B cell (primary cell): ENCODE data around the gene SLC16A10. TPM values are rescaled to one million over a fixed set of nuclear protein-coding genes. Genes with fewer than 3 reads are reported as not detected.

ENCODE experiments used
- ATAC-seq: fragments of 200-7000 bp; cut with Tn5 transposase; one replicate; pipeline ENCODE4 v1.10.0; 2021; ENCODE audit warnings: low read depth, mild to moderate bottlenecking, moderate number of reproducible peaks, moderate library complexity
- CTCF ChIA-PET: fragments of 350-600 bp; sonication (Branson Sonifier 250); formaldehyde crosslinking; loops from one replicate; lab custom pipeline; 2021; ENCODE audit warnings: antibody characterized with exemption, inconsistent platforms; lab: Charles Lee
- POLR2A ChIA-PET: fragments of 350-600 bp; sonication (Branson Sonifier 250); formaldehyde crosslinking; loops from one replicate; lab custom pipeline; 2021; ENCODE audit warnings: antibody characterized with exemption; lab: Charles Lee
- DNase-seq: peaks from one replicate; pipeline ENCODE4 v3.0.0; 2013
- H2AFZ ChIP-seq: 2 replicates; pipeline ENCODE4 v1.6.1; 2012; ENCODE audit warnings: mild to moderate bottlenecking, low read depth, low read length; ENCODE audit not compliant: insufficient read depth, poor library complexity, severe bottlenecking
- H3K27ac ChIP-seq, 2 donors: 1 replicate in 1 of 2; 2 replicates in 1 of 2; pipeline ENCODE4 v1.5.1; 2012 to 2013; ENCODE audit warnings: low read length in 2 of 2, mild to moderate bottlenecking in 2 of 2, moderate library complexity in 1 of 2
- H3K27me3 ChIP-seq, 4 experiments: fragments of 200-600 bp in 1 of 4; sonication (generic) in 1 of 4; replicated peaks in 1 of 4; 1 replicate in 2 of 4; 2 replicates in 2 of 4; pipeline versions ENCODE4 v1.6.1 to v1.7.0; 2013 to 2016; ENCODE audit warnings: low read length in 3 of 4, mild to moderate bottlenecking in 2 of 4, mixed read lengths in 1 of 4, moderate library complexity in 1 of 4; ENCODE audit not compliant: insufficient read depth in 4 of 4, control insufficient read depth in 3 of 4; ENCODE audit errors: control extremely low read depth in 1 of 4
- H3K36me3 ChIP-seq, 2 experiments: replicated peaks in 1 of 2; 1 replicate in 1 of 2; 2 replicates in 1 of 2; pipeline versions ENCODE4 v1.6.1 to v1.7.1; 2013; ENCODE audit warnings: low read length in 1 of 2; ENCODE audit not compliant: insufficient read depth in 2 of 2, control insufficient read depth in 1 of 2; ENCODE audit errors: control extremely low read depth in 1 of 2, extremely low read depth in 1 of 2
- H3K4me1 ChIP-seq, 2 donors: fragments of 200-600 bp in 1 of 2; sonication (generic) in 1 of 2; 1 replicate in 1 of 2; 2 replicates in 1 of 2; pipeline versions ENCODE4 v1.5.1 to v1.6.1; 2013 to 2017; ENCODE audit warnings: low read length in 2 of 2; ENCODE audit not compliant: control insufficient read depth in 2 of 2, insufficient read depth in 2 of 2
- H3K4me2 ChIP-seq: replicated peaks from 2 replicates; pipeline ENCODE3; 2012; ENCODE audit warnings: mild to moderate bottlenecking, low read depth, low read length; ENCODE audit not compliant: poor library complexity, severe bottlenecking
- H3K4me3 ChIP-seq, 5 experiments: fragments of 200-600 bp in 1 of 5; sonication (generic) in 1 of 5; 1 replicate in 3 of 5; 2 replicates in 2 of 5; pipeline versions ENCODE4 v1.5.1 to v1.7.0; 2011 to 2016; ENCODE audit warnings: low read length in 4 of 5, mild to moderate bottlenecking in 4 of 5, low read depth in 2 of 5, control low read depth in 1 of 5, moderate library complexity in 1 of 5; ENCODE audit not compliant: insufficient read depth in 1 of 5; ENCODE audit errors: control extremely low read depth in 1 of 5, extremely low read depth in 1 of 5
- H3K79me2 ChIP-seq: fragments of 200-600 bp; sonication (generic); one replicate; pipeline ENCODE4 v1.6.0; 2016; ENCODE audit warnings: low read length; ENCODE audit not compliant: control insufficient read depth, insufficient read depth
- H3K9ac ChIP-seq: fragments of 200-600 bp; sonication (generic); 2 replicates; pipeline ENCODE4 v1.6.1; 2017; ENCODE audit warnings: mild to moderate bottlenecking, low read length, moderate library complexity
- H3K9me3 ChIP-seq, 3 donors: one replicate each; pipeline versions ENCODE4 v1.6.1 to v1.7.1; 2013; ENCODE audit warnings: low read length in 2 of 3; ENCODE audit not compliant: control insufficient read depth in 2 of 3, insufficient read depth in 1 of 3; ENCODE audit errors: control extremely low read depth in 1 of 3
- H4K20me1 ChIP-seq: 2 replicates; pipeline ENCODE4 v1.6.0; 2012; ENCODE audit warnings: mild to moderate bottlenecking, low read length; ENCODE audit not compliant: insufficient read depth, control insufficient read depth, poor library complexity, severe bottlenecking
- H3K27ac Mint-ChIP-seq: one replicate; pipeline ENCODE4 v1.8.0; 2021; ENCODE audit warnings: mixed read lengths
- H3K27me3 Mint-ChIP-seq: one replicate; pipeline ENCODE4 v1.8.0; 2021; ENCODE audit warnings: mixed read lengths
- H3K4me1 Mint-ChIP-seq: one replicate; pipeline ENCODE4 v1.8.0; 2021; ENCODE audit warnings: mixed read lengths
- H3K4me3 Mint-ChIP-seq: one replicate; pipeline ENCODE4 v1.8.0; 2021; ENCODE audit warnings: mixed read lengths
- H3K9me3 Mint-ChIP-seq: one replicate; pipeline ENCODE4 v1.8.0; 2022; ENCODE audit warnings: mixed read lengths; ENCODE audit not compliant: insufficient read depth
- EZH2 ChIP-seq: IDR thresholded peaks from 2 replicates; pipeline ENCODE4 v1.6.1; 2012; ENCODE audit warnings: borderline replicate concordance, low read depth, mild to moderate bottlenecking, moderate library complexity, low read length; ENCODE audit not compliant: insufficient read depth, poor library complexity, severe bottlenecking
- WGBS: methylation state at CpG from one replicate; pipeline ENCODE4 v1.1.5; 2013; ENCODE audit warnings: missing lambda C conversion rate; ENCODE audit not compliant: insufficient coverage; 5-methylcytosine and 5-hydroxymethylcytosine counted together
- intact Hi-C: fragments of 100-400 bp; cut with micrococcal nuclease; formaldehyde crosslinking; loops from one replicate; pipeline ENCODE4 v1.10.0; 2022
- polyA plus RNA-seq: library from polyadenylated mRNA; depleted of rRNA; stranded (reverse); fragments of >200 nt; gene quantifications from 2 replicates; pipeline ENCODE4 v1.2.3, GENCODE V29; 2012
- total RNA-seq, 2 donors: library from RNA; stranded (reverse); fragments of 120-200 nt in 1 of 2; gene quantifications; 1 replicate in 1 of 2; 2 replicates in 1 of 2; pipeline versions ENCODE4 v1.2.3 to v1.2.4, GENCODE V29; 2013 to 2022
- TF ChIP-seq, protein P1 (sequence below): fragments of 200-600 bp; IDR thresholded peaks from one replicate; pipeline ENCODE4 v1.8.0; 2022; ENCODE audit warnings: antibody characterized with exemption, mild to moderate bottlenecking

The SLC16A10 gene
- total and polyA plus RNA-seq, 2 donors (not counting 1 experiment from before 2014, with no cell fraction given): 0.06 to 0.71 TPM

DNA sequence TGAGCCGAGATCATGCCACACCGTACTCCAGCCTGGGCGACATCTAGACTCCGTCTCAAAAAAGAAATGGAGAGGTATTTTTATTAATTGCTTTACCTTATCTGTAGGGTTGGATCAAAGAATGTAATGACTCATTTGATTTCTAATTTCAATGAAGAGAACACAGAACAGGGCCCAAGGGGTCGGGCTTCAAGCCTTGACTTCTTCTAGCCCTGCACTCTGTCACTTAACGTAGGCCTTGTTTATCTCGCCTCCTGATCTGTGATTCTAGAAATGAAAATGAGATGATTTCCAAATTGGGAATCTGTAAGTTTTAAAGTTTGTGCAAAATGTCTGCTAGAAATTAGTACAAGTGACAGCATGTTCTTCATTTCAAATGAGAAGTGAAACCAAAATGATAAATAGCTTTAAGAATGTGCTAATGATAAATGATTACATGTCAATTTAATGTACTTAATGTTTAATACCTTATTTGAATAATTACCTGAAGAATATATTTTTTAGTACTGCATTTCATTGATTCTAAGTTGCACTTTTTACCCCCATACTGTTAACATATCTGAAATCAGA is 180.5 kb downstream of the SLC16A10 start:
- no peak for TF ChIP-seq EZH2
- TF ChIP-seq, protein P1, sequence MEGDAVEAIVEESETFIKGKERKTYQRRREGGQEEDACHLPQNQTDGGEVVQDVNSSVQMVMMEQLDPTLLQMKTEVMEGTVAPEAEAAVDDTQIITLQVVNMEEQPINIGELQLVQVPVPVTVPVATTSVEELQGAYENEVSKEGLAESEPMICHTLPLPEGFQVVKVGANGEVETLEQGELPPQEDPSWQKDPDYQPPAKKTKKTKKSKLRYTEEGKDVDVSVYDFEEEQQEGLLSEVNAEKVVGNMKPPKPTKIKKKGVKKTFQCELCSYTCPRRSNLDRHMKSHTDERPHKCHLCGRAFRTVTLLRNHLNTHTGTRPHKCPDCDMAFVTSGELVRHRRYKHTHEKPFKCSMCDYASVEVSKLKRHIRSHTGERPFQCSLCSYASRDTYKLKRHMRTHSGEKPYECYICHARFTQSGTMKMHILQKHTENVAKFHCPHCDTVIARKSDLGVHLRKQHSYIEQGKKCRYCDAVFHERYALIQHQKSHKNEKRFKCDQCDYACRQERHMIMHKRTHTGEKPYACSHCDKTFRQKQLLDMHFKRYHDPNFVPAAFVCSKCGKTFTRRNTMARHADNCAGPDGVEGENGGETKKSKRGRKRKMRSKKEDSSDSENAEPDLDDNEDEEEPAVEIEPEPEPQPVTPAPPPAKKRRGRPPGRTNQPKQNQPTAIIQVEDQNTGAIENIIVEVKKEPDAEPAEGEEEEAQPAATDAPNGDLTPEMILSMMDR: no peak
- peaks cover 15% of the 10 kb centered on the region for H3K4me1 Mint-ChIP-seq
- H3K27ac ChIP-seq: peak overlapping the region in 1 of 2 donors; percentile 26
- CTCF ChIA-PET: interaction anchor here (0.8 to 1.0 kb wide), 2 partner anchors 210 to 213 kb away, joined by 4 to 5 read pairs; no protein-coding TSS in a partner anchor
- no peak overlapping the region for H2AFZ ChIP-seq
- no peaks in the 10 kb centered on the region for H4K20me1 ChIP-seq
- WGBS: 80% methylated on average over 1 of the region's 7 CpGs
- H3K9me3 Mint-ChIP-seq: no peaks in the 10 kb centered on the region
- no peak overlapping the region for H3K4me2 ChIP-seq
- peaks cover 2 to 31% of the 10 kb centered on the region in 2 experiments for H3K36me3 ChIP-seq
- peaks cover 58% of the 10 kb centered on the region for H3K79me2 ChIP-seq
- peaks cover 0 to 3% (median 0%) of the 10 kb centered on the region in 3 donors for H3K9me3 ChIP-seq
- no peaks in the 10 kb centered on the region for H3K27me3 ChIP-seq
- DNase-seq: no peak
- H3K4me1 ChIP-seq: peaks cover 0 to 3% of the 10 kb centered on the region in 2 donors
- intact Hi-C loops: no loop called here
- POLR2A ChIA-PET: no interaction called here
- H3K4me3 ChIP-seq: no peak overlapping the region
- H3K27ac Mint-ChIP-seq: no peak overlapping the region
- no peak for ATAC-seq
- H3K9ac ChIP-seq: no peak overlapping the region
- H3K4me3 Mint-ChIP-seq: no peak overlapping the region
- H3K27me3 Mint-ChIP-seq: no peaks in the 10 kb centered on the region

DNA sequence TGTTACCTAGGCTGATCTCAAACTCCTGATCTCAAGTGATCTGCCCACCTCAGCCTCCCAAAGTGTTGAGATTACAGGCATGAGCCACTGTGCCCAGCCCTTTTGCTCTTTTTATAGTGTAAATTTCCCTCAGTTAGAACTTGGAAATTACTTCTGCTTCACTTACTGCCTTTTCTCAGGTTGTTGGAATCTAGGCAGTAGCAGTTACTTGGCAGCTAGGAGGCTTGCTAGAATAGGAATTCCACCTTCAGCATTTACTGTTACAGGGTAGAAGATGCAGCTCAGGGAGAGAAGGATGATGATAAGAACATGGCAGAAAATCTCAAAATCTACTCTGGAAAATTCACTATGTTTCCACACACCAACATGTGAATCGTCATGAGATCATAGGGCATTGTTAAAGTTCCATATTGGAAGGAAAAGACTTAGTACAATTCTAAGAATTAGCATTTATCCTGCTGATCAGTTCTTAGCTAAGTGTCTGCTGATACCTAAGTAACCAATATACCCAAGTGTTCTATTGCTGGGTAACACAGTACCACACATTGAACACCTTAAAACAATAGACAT is 182.2 kb downstream of the SLC16A10 start:
- TF ChIP-seq EZH2: no peak
- TF ChIP-seq, protein P1: no peak
- no peak overlapping the region for H2AFZ ChIP-seq
- no peak overlapping the region for H3K27ac ChIP-seq
- H3K9me3 ChIP-seq: peaks cover 0 to 12% (median 11%) of the 10 kb centered on the region in 3 donors
- peaks cover 5 to 29% of the 10 kb centered on the region in 2 experiments for H3K36me3 ChIP-seq
- WGBS: no CpG with 5 or more reads among the region's 1 CpG
- no peak overlapping the region for H3K4me2 ChIP-seq
- H3K27me3 ChIP-seq: no peaks in the 10 kb centered on the region
- Mint-ChIP-seq H3K4me1 (peaks cover 15% of the 10 kb centered on the region), H3K27ac (no peak overlapping the region), H3K4me3 (no peak overlapping the region), H3K27me3 (no peaks in the 10 kb centered on the region), H3K9me3 (peaks cover 4% of the 10 kb centered on the region)
- DNase-seq (no peak), ATAC-seq (no peak)
- no peak overlapping the region for H3K9ac ChIP-seq
- H3K4me1 ChIP-seq: peaks cover 0 to 3% of the 10 kb centered on the region in 2 donors
- no peaks in the 10 kb centered on the region for H4K20me1 ChIP-seq
- intact Hi-C loops: no loop called here
- POLR2A ChIA-PET: interaction anchor here (1.2 kb wide), 1 partner anchor 10 kb away, joined by 4 read pairs; a partner anchor contains a TSS
- H3K4me3 ChIP-seq: no peak overlapping the region
- CTCF ChIA-PET: interaction anchor here (1.1 kb wide), 1 partner anchor 209 kb away, joined by 5 read pairs; no protein-coding TSS in a partner anchor
- H3K79me2 ChIP-seq: peaks cover 51% of the 10 kb centered on the region
